Ovary (tissue), 9 donors: ENCODE results near the gene ZNF169. TPM values are rescaled to one million over a fixed set of nuclear protein-coding genes. Genes with fewer than 3 reads are reported as not detected.

Experiments
- DNase-seq, 5 donors: peaks; one replicate each; pipeline ENCODE4 v3.0.0-alpha.2; 2019 to 2020
- H3K27ac ChIP-seq, 2 donors: fragments of 200-600 bp; one replicate each; pipeline versions ENCODE4 v1.5.1 to v1.8.0; 2019 to 2022
- H3K27me3 ChIP-seq: fragments of 200-600 bp; one replicate; pipeline ENCODE4 v1.8.0; 2022
- H3K36me3 ChIP-seq: fragments of 200-600 bp; sonication (generic); one replicate; pipeline ENCODE4 v1.5.1; 2019
- H3K4me1 ChIP-seq: one replicate; pipeline ENCODE4 v1.8.1; 2013; ENCODE audit warnings: mild to moderate bottlenecking, moderate library complexity; ENCODE audit not compliant: insufficient read depth
- H3K4me3 ChIP-seq: fragments of 200-600 bp; sonication (generic); one replicate; pipeline ENCODE4 v1.5.1; 2017
- H3K9me3 ChIP-seq, 2 donors: fragments of 200-600 bp in 1 of 2; sonication (generic) in 1 of 2; one replicate each; pipeline versions ENCODE4 v1.5.1 to v1.8.1; 2013 to 2019; ENCODE audit warnings: mild to moderate bottlenecking in 1 of 2, moderate library complexity in 1 of 2
- EP300 ChIP-seq: sonication (generic); formaldehyde crosslinking; IDR thresholded peaks from one replicate; pipeline ENCODE4 v1.6.1; 2017; ENCODE audit warnings: antibody characterized with exemption
- POLR2A ChIP-seq: fragments of 450-650 bp; IDR thresholded peaks from one replicate; pipeline ENCODE4 v1.6.1; 2017; ENCODE audit warnings: antibody characterized with exemption, mild to moderate bottlenecking, moderate library complexity
- WGBS, 3 donors: extraction: QIAGEN DNeasy Blood & Tissue Kit in 1 of 3; methylation state at CpG; one replicate each; pipeline versions ENCODE4 v1.1.5 to v1.1.7; 2013 to 2017; 5-methylcytosine and 5-hydroxymethylcytosine counted together
- intact Hi-C, 4 donors: fragments of 100-400 bp; cut with DNase I; formaldehyde crosslinking; loops; one replicate each; pipeline versions ENCODE4 v1.11.0 to v1.15.1; 2022 to 2023
- polyA plus RNA-seq, 2 donors: library from polyadenylated mRNA; stranded (reverse); fragments of 200-250 nt in 1 of 2; fragments of 350-450 nt in 1 of 2; fragmentation: Illumina TruSeq in 1 of 2; extraction: RNeasy Lipid Tissue Mini Kit (QIAGEN cat#74804) in 1 of 2; gene quantifications; one replicate each; pipeline ENCODE4 v1.2.3, GENCODE V29; 2013 to 2014
- total RNA-seq, 7 donors: library from RNA; depleted of rRNA in 2 of 7; stranded (reverse); fragments of >200 nt in 2 of 7; fragmentation: NEBNext Ultra II Directional in 3 of 7; extraction: Animal tissue kit (Norgen Biotek cat#: 25700) in 3 of 7; gene quantifications; one replicate each; pipeline versions ENCODE4 v1.1.0 to v1.2.4, GENCODE V29; 2016 to 2023
- TF ChIP-seq, protein P1 (sequence below), 3 donors: fragments of 450-650 bp in 2 of 3; fragments of 200-600 bp in 1 of 3; IDR thresholded peaks; one replicate each; pipeline versions ENCODE4 v1.5.1 to v1.8.0; 2016 to 2022; ENCODE audit warnings: antibody characterized with exemption in 3 of 3, mild to moderate bottlenecking in 1 of 3
- donor health status: DM: no; HTN: no; CAD: no; lungs with moderate emphysema.
- donor health status: DM: no; HTN: no; CAD: no.
- donor health status: Bipolar disorder and iron deficiency.
- donor health status: DM: yes; HTN: yes; CAD: no.
- donor health status: DM: no; HTN: no; CAD: no.
- donor health status: DM: yes; HTN: yes; CAD: no.

ZNF169 gene
- total and polyA plus RNA-seq, 9 donors = 4.6 to 12.5 (median 6.6) TPM

DNA sequence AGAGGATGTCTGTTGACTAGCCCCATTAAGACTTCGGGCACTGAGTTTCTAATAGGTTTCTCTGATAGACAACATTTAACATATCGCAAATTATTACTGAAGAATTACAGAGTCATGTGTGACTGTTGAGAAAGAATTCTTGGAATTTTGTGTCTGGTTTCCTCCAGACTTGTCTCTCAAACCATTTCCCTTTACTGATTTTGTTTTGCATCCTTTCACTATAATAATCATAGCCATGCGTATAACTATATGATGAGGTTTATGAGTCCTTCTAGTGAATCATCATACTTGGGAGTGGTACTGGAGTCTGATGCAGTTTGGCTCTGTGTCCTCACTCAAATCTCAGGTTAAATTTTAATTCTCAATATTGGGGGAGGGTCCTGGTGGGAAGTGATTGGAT is 27.0 kb downstream of the ZNF169 start:
- TF ChIP-seq EP300 (no peak), POLR2A (no peak)
- TF ChIP-seq, protein P1, sequence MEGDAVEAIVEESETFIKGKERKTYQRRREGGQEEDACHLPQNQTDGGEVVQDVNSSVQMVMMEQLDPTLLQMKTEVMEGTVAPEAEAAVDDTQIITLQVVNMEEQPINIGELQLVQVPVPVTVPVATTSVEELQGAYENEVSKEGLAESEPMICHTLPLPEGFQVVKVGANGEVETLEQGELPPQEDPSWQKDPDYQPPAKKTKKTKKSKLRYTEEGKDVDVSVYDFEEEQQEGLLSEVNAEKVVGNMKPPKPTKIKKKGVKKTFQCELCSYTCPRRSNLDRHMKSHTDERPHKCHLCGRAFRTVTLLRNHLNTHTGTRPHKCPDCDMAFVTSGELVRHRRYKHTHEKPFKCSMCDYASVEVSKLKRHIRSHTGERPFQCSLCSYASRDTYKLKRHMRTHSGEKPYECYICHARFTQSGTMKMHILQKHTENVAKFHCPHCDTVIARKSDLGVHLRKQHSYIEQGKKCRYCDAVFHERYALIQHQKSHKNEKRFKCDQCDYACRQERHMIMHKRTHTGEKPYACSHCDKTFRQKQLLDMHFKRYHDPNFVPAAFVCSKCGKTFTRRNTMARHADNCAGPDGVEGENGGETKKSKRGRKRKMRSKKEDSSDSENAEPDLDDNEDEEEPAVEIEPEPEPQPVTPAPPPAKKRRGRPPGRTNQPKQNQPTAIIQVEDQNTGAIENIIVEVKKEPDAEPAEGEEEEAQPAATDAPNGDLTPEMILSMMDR (IDR thresholded peaks at IDR 0.05) = no peak
- Histone ChIP-seq H3K27ac (no peak overlapping the region), H3K4me1 (no peaks in the 10 kb centered on the region), H3K27me3 (no peaks in the 10 kb centered on the region), H3K36me3 (no peaks in the 10 kb centered on the region), H3K4me3 (no peak overlapping the region), H3K9me3 (no peaks in the 10 kb centered on the region)
- no peak for DNase-seq
- intact Hi-C loops = no loop called here
- 93 to 94% (median 94%) methylated on average over 3 of the region's 3 CpGs for WGBS, 3 donors

GRCh38 chr9:94287877-94288513 is 28.9 kb downstream of the ZNF169 start:
- intact Hi-C loops = no loop called here
- DNase-seq = no peak
- WGBS, 3 donors = 80 to 85% (median 82%) methylated on average over 7 of the region's 7 CpGs
- H3K27me3 ChIP-seq = no peaks in the 10 kb centered on the region
- H3K27ac ChIP-seq = no peak overlapping the region
- no peak overlapping the region for H3K4me3 ChIP-seq
- no peaks in the 10 kb centered on the region for H3K36me3 ChIP-seq
- H3K4me1 ChIP-seq = no peaks in the 10 kb centered on the region
- TF ChIP-seq, protein P1 (IDR thresholded peaks at IDR 0.05) = no peak
- TF ChIP-seq EP300 = no peak
- no peak for TF ChIP-seq POLR2A
- no peaks in the 10 kb centered on the region for H3K9me3 ChIP-seq

DNA sequence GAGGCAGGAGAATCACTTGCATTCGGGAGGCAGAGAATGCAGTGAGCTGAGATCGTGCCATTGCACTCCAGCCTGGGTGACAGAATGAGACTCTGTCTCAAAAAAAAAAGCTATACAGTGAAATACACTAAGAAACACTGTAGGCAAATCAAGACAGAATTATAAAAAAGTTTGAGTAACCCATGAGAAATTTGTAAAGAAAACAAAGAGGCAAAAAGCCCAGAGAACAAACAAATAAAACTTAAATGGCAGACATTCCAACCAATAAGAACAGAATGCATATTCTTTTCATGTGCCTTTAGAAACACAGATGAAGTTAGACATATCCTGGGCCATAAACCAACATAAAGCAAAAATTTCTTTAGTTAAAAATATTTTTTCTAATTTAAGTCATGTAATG is 30.6 kb downstream of the ZNF169 start:
- Histone ChIP-seq H3K27ac (no peak overlapping the region), H3K4me1 (no peaks in the 10 kb centered on the region), H3K27me3 (no peaks in the 10 kb centered on the region), H3K36me3 (no peaks in the 10 kb centered on the region), H3K9me3 (no peaks in the 10 kb centered on the region), H3K4me3 (no peak overlapping the region)
- no peak for TF ChIP-seq POLR2A
- TF ChIP-seq, protein P1 (IDR thresholded peaks at IDR 0.05) = no peak
- no peak for TF ChIP-seq EP300
- intact Hi-C loops = no loop called here
- DNase-seq = no peak
- 83 to 94% (median 90%) methylated on average over 2 of the region's 2 CpGs for WGBS, 3 donors

DNA sequence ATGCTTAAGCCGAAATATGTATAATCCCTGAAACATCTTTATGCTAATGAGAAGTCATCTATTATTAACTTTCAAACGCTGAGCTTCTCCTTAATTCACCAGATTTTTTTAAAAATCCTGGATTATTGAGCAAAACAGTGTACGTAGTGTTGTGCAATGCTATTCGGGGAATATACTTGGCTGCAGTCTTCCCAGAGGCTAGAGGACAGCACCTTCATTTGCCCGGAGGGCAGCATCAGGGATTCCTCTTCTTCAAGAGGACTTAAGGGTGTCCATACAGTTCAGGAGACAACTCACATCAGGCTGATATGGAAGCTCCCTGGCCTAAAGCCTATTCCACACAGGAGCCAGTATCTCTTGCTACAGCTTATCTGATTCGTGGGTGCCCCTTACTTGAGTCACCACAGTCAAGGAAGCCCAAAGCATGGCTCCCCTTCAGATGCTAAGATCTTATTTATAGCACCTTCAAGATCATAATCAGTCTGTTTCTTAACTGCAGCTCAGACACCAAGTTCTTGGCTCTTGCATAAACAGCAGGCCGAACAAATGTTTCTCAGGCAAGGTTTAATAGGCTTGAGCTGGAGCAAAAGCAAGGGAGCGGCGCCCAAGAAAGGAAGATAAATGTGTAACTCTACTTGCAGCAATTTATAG is 40.0 kb downstream of the ZNF169 start:
- intact Hi-C loops = no loop called here
- no peak overlapping the region for H3K4me3 ChIP-seq
- 74 to 83% (median 80%) methylated on average over 9 of the region's 9 CpGs for WGBS, 3 donors
- no peaks in the 10 kb centered on the region for H3K27me3 ChIP-seq
- no peak for TF ChIP-seq EP300
- H3K36me3 ChIP-seq = no peaks in the 10 kb centered on the region
- no peaks in the 10 kb centered on the region for H3K4me1 ChIP-seq
- DNase-seq = no peak
- no peak overlapping the region for H3K27ac ChIP-seq
- H3K9me3 ChIP-seq = no peaks in the 10 kb centered on the region
